Stomach (tissue), 9 donors: ENCODE data around the gene YIPF4. TPM values are rescaled to one million over a fixed set of nuclear protein-coding genes. Genes with fewer than 3 reads are reported as not detected.

ENCODE experiments used
- DNase-seq, 2 donors: peaks; one replicate each; pipeline versions ENCODE4 v3.0.0 to v3.0.0-alpha.2; 2013 to 2019
- H3K27ac ChIP-seq, 5 donors: fragments of 200-600 bp in 4 of 5; sonication (generic) in 4 of 5; one replicate each; pipeline ENCODE4 v1.5.1; 2013 to 2019; ENCODE audit warnings: mild to moderate bottlenecking in 1 of 5, moderate library complexity in 1 of 5
- H3K27me3 ChIP-seq, 3 donors: fragments of 200-600 bp; sonication (generic); one replicate each; pipeline ENCODE4 v1.5.1; 2017 to 2019; ENCODE audit warnings: mixed run types in 1 of 3
- H3K36me3 ChIP-seq, 4 donors: fragments of 200-600 bp; sonication (generic); 1 replicate in 3 of 4; 2 replicates in 1 of 4; pipeline ENCODE4 v1.5.1; 2016 to 2019
- H3K4me1 ChIP-seq, 4 donors: fragments of 200-600 bp; sonication (generic); one replicate each; pipeline ENCODE4 v1.5.1; 2016 to 2019
- H3K4me3 ChIP-seq, 4 donors: fragments of 200-600 bp; sonication (generic) in 3 of 4; one replicate each; pipeline ENCODE4 v1.5.1; 2016 to 2019; ENCODE audit warnings: mild to moderate bottlenecking in 1 of 4
- H3K9me3 ChIP-seq, 4 donors: fragments of 200-600 bp; sonication (generic); one replicate each; pipeline ENCODE4 v1.5.1; 2016 to 2019
- CTCF ChIP-seq, 7 experiments: fragments of 450-650 bp in 4 of 7; fragments of 200-600 bp in 3 of 7; sonication (generic) in 3 of 7; IDR thresholded peaks; one replicate each; pipeline ENCODE4 v1.5.1; 2016 to 2019; ENCODE audit warnings: antibody characterized with exemption in 7 of 7, control low read depth in 2 of 7, mild to moderate bottlenecking in 1 of 7
- EP300 ChIP-seq: sonication (generic); formaldehyde crosslinking; IDR thresholded peaks from one replicate; pipeline ENCODE4 v1.6.1; 2017; ENCODE audit warnings: antibody characterized with exemption
- POLR2A ChIP-seq, 4 donors: fragments of 450-650 bp; IDR thresholded peaks; one replicate each; pipeline ENCODE4 v1.6.1; 2016; ENCODE audit warnings: antibody characterized with exemption in 4 of 4, control low read depth in 2 of 4, mild to moderate bottlenecking in 1 of 4, moderate library complexity in 1 of 4
- POLR2AphosphoS5 ChIP-seq, 3 donors: sonication (generic); formaldehyde crosslinking; IDR thresholded peaks; one replicate each; pipeline ENCODE4 v1.6.1; 2016; ENCODE audit warnings: antibody characterized with exemption in 3 of 3
- WGBS, 5 donors: extraction: QIAGEN DNeasy Blood & Tissue Kit in 3 of 5; methylation state at CpG; one replicate each; pipeline versions ENCODE4 v1.1.5 to v1.1.7; 2013 to 2018; 5-methylcytosine and 5-hydroxymethylcytosine counted together
- intact Hi-C: fragments of 100-400 bp; cut with DNase I; formaldehyde crosslinking; loops from one replicate; pipeline ENCODE4 v1.15.1; 2023; ENCODE audit warnings: low total_unique reads
- polyA plus RNA-seq, 3 donors: library from polyadenylated mRNA; stranded (reverse); fragments of 200-250 nt; gene quantifications; one replicate each; pipeline ENCODE4 v1.2.3, GENCODE V29; 2013
- total RNA-seq, 5 donors: library from RNA; depleted of rRNA; stranded (reverse); fragments of >200 nt; gene quantifications; one replicate each; pipeline versions ENCODE4 v1.1.0 to v1.2.3, GENCODE V29; 2014 to 2016
- donor health status: healthy with polysubstance abuse.
- donor health status: Bipolar disorder and iron deficiency.
- donor health status: healthy.

YIPF4 gene
- total and polyA plus RNA-seq, 8 donors, result 5.3 to 68.3 (median 10.2) TPM

- H3K36me3 ChIP-seq, result peaks cover 0 to 14% (median 0%) of the 10 kb centered on the region in 4 donors
- no peaks in the 10 kb centered on the region for H3K9me3 ChIP-seq
- H3K27ac ChIP-seq, result no peak overlapping the region
- 51 to 67% (median 60%) methylated on average over 4 of the region's 4 CpGs for WGBS, 5 donors
- peaks cover 0 to 5% (median 0%) of the 10 kb centered on the region in 4 donors for H3K4me1 ChIP-seq
- H3K4me3 ChIP-seq, result no peak overlapping the region
- TF ChIP-seq CTCF (IDR thresholded peaks at IDR 0.05), result no peak
- no peak for TF ChIP-seq POLR2A (IDR thresholded peaks at IDR 0.05)
- no peak for TF ChIP-seq POLR2AphosphoS5 (IDR thresholded peaks at IDR 0.05)
- intact Hi-C loops, result no loop called here
- H3K27me3 ChIP-seq, result no peaks in the 10 kb centered on the region
- peak in 1 of 2 donors; percentile 20 for DNase-seq
These were observed 45.7 kb upstream of the YIPF4 start for GRCh38 chr2:32231959-32232358.

GRCh38 chr2:32235315-32235714, 42.4 kb upstream of the YIPF4 start:
- H3K27me3 ChIP-seq, result no peaks in the 10 kb centered on the region
- WGBS, 5 donors, result 79 to 91% (median 83%) methylated on average over 5 of the region's 5 CpGs
- H3K27ac ChIP-seq, result no peak overlapping the region
- H3K4me3 ChIP-seq, result no peak overlapping the region
- H3K4me1 ChIP-seq, result no peaks in the 10 kb centered on the region
- intact Hi-C loops, result no loop called here
- no peak for TF ChIP-seq POLR2AphosphoS5 (IDR thresholded peaks at IDR 0.05)
- no peak for TF ChIP-seq POLR2A (IDR thresholded peaks at IDR 0.05)
- no peak for DNase-seq
- H3K9me3 ChIP-seq, result no peaks in the 10 kb centered on the region
- peaks cover 0 to 17% (median 0%) of the 10 kb centered on the region in 4 donors for H3K36me3 ChIP-seq

- intact Hi-C loops, result no loop called here
- no peak for TF ChIP-seq EP300
- TF ChIP-seq CTCF (IDR thresholded peaks at IDR 0.05), result no peak
- 91 to 94% (median 92%) methylated on average over 2 of the region's 2 CpGs for WGBS, 5 donors
These were observed 40.2 kb upstream of the YIPF4 start for GRCh38 chr2:32237488-32237887.

GRCh38 chr2:32237996-32238395, 39.7 kb upstream of the YIPF4 start:
- no peaks in the 10 kb centered on the region for H3K9me3 ChIP-seq
- peaks cover 0 to 17% (median 0%) of the 10 kb centered on the region in 4 donors for H3K36me3 ChIP-seq
- intact Hi-C loops, result no loop called here
- no peak overlapping the region for H3K4me3 ChIP-seq
- TF ChIP-seq CTCF (IDR thresholded peaks at IDR 0.05) (no peak), EP300 (no peak), POLR2AphosphoS5 (IDR thresholded peaks at IDR 0.05) (no peak), POLR2A (IDR thresholded peaks at IDR 0.05) (no peak)
- 77 to 91% (median 82%) methylated on average over 2 of the region's 2 CpGs for WGBS, 5 donors
- no peaks in the 10 kb centered on the region for H3K4me1 ChIP-seq
- H3K27ac ChIP-seq, result no peak overlapping the region
- no peaks in the 10 kb centered on the region for H3K27me3 ChIP-seq
- DNase-seq, result no peak

More at GRCh38 chr2:32237488-32237887, 40.2 kb upstream of the YIPF4 start:
- H3K27ac ChIP-seq, result no peak overlapping the region
- H3K4me1 ChIP-seq, result no peaks in the 10 kb centered on the region
- no peaks in the 10 kb centered on the region for H3K9me3 ChIP-seq
- no peak overlapping the region for H3K4me3 ChIP-seq
- no peaks in the 10 kb centered on the region for H3K27me3 ChIP-seq
- peaks cover 0 to 17% (median 0%) of the 10 kb centered on the region in 4 donors for H3K36me3 ChIP-seq
- no peak for DNase-seq

GRCh38 chr2:32242331-32242730, 35.4 kb upstream of the YIPF4 start:
- Histone ChIP-seq H3K4me3 (no peak overlapping the region), H3K4me1 (peaks cover 0 to 4% (median 0%) of the 10 kb centered on the region in 4 donors), H3K9me3 (no peaks in the 10 kb centered on the region), H3K27ac (no peak overlapping the region), H3K27me3 (no peaks in the 10 kb centered on the region), H3K36me3 (peaks cover 0 to 3% (median 0%) of the 10 kb centered on the region in 4 donors)
- DNase-seq, result no peak
- WGBS, 5 donors, result 91 to 97% (median 95%) methylated on average over 3 of the region's 3 CpGs
- intact Hi-C loops, result no loop called here
- no peak for TF ChIP-seq POLR2AphosphoS5 (IDR thresholded peaks at IDR 0.05)
- no peak for TF ChIP-seq EP300
- no peak for TF ChIP-seq CTCF (IDR thresholded peaks at IDR 0.05)
- no peak for TF ChIP-seq POLR2A (IDR thresholded peaks at IDR 0.05)
